Pons (tissue), 1 donor: ENCODE results near the gene CNPPD1.

Experiments used
- DNase-seq: peaks from one replicate; pipeline ENCODE4 v3.0.0-alpha.2; 2016; ENCODE audit warnings: low spot score

CNPPD1 gene

DNA sequence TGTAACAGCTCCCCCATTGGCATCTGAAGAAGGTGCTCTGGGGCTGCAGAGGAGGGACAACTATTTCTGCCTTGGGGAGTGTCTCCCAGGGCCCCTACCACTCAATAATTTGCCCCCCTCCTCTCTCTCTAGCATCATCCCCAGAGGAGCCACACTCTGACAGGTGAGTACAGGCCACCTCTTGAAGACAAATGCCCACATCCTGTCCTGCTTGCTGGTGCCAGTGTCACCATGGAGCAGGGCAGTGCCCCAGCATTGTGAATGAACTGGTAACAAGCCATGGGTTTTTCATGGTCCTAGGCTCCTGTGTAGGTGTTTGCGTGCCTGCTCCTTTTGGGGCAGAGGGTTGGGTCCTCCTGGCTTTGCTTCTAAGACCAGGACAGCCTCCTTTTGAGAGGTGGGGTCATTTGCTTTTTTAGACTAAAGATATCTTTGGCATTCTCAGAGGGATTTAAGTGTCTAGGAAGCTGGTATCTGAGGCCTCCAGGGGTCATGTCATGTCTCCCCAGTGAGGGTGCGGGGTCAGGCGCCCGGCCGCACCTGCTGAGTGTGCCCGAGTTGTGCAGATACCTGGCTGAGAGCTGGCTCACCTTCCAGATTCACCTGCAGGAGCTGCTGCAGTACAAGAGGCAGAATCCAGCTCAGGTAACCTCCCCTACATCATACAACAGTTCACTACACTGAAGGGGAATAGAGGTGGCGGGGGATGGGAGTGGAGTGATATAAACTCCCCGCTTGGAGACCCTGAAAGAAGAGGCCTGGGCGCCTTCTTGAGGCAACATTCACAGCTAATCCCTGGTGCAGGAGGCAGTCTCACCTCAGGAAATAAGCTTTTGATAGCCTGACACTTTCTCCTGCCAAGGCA is 3.1 kb upstream of the CNPPD1 start:
- DNase-seq, result no peak

DNA sequence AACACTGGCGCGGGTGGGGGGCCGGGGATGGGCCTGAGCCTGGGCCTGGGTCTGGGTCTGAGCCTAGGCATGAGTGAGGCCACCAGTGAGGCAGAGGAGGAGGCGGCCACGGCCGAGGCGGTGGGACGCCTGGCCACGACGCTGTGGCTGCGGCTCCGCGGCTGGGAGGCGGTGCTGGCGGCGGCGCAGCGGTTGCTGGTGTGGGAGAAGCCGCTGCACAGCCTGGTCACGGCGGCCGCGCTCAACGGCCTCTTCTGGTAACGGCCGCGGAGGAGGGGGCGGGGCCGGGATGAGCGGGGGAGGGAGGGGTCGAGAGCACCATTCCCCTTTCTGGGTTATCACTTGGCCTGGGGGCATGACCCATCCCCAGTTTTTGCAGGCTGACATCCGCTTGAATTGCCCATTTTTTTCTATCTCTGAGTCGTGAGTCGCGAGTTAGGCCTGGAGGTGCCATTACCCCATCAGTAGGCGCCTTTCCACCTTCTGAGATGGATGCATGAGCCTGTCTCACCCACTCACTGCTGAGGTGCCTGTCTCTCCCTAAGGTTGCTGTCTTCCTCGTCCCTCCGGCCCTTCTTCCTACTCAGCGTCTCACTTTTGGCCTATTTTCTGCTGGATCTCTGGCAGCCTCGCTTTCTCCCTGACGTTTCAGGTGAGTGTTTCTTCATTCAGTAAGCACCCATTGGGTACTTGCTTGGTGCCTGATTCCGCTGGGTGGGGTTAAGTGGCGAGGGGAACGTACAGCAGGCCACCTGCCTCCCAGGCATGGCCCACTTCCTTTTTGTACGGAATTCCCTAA is 1.9 kb upstream of the CNPPD1 start:
- peak; percentile 22 for DNase-seq

- DNase-seq, result peak; percentile 89
These were observed 1.0 kb upstream of the CNPPD1 start, which contains the start of gene RETREG2 for GRCh38 chr2:219177552-219178376. Gene RETREG2 (plus strand): TSS chr2:219178275. CDS start chr2:219178353, 78 bp downstream.

GRCh38 chr2:219175928-219176817 is 552 bp downstream of the CNPPD1 start:
- DNase-seq, result peak; percentile 42

DNA sequence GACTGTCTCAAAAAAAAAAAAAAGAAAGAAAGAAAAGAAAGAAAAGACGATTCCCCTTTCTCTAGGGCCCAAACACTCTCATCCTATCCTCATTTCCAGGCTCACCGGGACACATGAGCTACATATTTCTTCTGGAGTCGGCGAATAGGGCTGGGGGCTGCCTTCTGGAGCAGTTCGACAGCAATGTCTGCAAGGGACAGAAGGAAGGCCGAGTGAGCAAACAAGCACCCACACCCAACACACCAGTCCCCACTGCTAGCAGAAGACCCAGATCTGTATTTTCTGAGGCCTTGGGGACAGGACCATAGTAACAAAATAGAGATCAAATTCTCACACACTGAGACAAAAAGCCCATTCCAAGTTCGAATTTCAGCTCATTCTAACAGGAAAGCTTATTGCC is 1.2 kb downstream of the CNPPD1 start:
- DNase-seq, result no peak

DNA sequence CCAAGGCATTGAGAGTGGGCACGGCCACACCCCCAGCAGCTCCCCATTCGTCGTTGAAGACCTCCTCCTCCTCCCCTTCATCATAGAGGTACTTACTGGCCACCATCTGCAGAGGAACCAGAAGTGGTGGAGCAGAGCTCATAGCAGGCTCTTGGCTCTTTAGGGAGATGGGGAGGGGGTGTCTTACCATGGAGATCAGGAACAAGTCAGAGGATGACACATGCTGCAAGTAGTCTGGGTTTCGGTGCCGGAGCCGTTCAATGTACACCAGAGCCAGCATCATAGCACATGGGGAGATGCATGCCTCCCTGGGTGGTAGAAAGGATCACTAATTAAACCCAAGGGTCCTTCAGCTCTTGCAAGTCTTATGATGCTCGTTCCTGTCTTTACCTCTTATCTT is 1.9 kb downstream of the CNPPD1 start:
- DNase-seq, result no peak

GRCh38 chr2:219174146-219174545 is 2.6 kb downstream of the CNPPD1 start:
- no peak for DNase-seq

GRCh38 chr2:219173176-219173575 is 3.5 kb downstream of the CNPPD1 start:
- DNase-seq, result no peak

DNA sequence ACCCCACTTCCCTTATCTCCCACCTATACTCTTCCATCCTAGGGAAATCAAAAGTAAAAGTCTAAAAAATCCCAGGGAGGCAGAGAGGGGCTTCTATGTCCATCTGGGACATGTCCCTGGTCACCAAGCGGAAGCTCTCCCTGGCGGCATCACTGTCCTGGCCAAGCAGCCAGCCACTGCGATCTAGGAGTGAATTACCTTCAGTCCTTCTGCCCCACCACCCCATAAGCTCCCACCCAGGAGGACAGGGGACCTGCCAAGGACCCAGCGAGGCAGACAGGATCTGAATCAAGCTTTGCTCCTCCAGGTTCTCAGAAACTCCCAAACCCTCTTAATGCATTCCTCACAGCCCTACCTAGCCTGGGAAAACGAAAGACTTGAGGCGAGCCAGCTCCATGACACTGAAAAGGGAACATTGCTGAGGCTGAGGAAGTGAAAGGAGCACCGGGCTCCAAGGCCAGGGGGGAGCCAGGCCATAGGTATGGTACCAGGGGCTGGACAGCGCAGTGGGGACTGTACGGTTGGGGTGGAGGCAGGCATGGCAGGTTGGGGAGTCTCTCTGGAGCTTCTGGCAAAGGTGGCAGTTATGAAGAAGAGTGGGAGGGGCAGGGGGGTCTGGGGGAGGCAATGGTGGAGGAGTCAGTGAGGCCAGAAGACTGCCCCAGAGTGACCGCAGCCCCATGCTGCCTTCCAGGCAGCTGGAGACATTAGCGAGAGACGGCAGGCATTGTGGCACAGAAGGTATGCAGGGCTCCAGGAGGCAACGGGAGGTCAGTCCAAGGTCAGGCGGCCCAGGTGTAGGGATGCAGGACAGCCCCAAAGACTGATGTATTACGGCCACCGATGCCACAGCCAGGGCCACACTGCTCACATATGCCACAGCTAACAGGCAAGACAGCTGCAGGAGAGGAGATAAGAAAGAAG is 4.2 kb downstream of the CNPPD1 start:
- no peak for DNase-seq

DNA sequence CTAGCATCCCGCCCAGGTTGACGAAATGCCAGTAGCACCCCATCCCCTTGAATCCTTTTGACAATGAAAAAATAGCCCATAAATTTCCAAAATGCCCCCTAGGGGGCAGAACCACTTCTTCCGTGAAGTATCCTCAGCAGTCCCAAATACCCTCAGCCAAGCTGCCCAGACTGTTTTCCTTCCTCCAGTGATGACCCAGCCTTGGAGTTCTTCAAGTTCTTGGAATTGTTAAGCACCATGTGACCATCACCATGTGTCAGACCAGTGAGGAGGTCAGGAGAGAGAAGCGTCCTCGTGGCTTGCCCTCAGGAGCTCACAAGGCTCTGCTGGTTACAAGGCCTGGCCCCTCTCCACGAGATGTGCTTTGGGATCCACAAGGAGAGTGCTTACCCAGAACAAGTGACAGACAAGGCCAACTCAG is 5.5 kb downstream of the CNPPD1 start:
- peak; percentile 67 for DNase-seq

DNA sequence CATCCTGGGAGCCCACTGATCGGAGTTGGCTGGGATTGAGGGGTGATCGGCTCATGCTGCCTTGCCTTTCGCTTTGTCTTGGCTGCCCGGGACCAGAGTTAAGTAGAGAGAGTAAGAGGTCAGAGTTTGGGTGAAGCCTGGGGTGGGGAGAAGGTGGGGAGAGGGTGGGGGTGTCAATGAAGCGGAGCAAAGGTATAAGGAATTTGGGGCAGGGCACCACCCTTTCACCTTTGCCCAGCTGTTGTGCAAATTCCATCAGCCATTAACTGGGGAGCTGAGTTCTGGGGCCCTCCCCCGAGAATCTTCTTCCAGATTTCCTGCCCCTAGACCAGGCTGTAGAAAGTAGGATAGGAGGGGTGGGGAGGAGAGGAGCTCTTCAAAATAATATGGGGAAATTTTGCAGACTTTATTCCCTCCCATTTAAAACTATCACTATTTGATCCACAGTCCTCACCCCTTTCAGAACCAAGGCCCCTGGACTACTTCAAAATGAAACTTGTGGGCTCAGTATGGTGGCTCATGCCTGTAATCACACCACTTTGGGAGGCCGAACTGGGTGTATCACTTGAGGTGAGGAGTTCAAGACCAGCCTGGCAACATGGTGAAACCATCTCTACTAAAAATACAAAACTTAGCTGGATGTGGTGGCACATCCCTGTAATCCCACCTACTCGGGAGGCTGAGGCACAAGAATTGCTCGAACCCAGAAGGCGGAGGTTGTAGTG is 6.6 kb downstream of the CNPPD1 start, which contains the start of gene SLC23A3:
Gene SLC23A3, minus strand, starts transcription at position 100 of the 725 bp plus-strand sequence. Its CDS starts 45 bp downstream, at position 55.
- no peak for DNase-seq

GRCh38 chr2:219168932-219169331 is 7.8 kb downstream of the CNPPD1 start:
- DNase-seq, result no peak

- no peak for DNase-seq
These were observed 8.2 kb downstream of the CNPPD1 start for GRCh38 chr2:219168526-219168925.

DNA sequence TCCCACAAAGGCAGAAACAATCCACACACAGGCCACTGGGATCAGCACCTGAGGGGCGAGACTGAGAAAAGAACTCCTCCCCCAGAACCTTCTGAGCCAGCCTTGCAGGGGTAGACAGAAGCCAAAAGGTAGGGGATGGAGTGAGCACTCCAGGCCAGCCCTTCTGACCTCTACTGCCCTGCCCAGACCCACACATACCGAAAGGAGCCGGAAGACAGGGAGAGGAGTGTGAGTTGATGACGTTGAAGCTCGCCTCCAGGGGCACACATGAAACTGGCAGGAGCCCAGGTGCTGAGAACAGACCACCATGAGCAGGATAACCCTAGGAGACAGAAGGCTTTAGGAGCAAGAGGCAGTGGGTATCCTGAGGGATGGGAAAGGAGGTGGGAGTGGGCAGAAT is 8.7 kb downstream of the CNPPD1 start:
- no peak for DNase-seq

DNA sequence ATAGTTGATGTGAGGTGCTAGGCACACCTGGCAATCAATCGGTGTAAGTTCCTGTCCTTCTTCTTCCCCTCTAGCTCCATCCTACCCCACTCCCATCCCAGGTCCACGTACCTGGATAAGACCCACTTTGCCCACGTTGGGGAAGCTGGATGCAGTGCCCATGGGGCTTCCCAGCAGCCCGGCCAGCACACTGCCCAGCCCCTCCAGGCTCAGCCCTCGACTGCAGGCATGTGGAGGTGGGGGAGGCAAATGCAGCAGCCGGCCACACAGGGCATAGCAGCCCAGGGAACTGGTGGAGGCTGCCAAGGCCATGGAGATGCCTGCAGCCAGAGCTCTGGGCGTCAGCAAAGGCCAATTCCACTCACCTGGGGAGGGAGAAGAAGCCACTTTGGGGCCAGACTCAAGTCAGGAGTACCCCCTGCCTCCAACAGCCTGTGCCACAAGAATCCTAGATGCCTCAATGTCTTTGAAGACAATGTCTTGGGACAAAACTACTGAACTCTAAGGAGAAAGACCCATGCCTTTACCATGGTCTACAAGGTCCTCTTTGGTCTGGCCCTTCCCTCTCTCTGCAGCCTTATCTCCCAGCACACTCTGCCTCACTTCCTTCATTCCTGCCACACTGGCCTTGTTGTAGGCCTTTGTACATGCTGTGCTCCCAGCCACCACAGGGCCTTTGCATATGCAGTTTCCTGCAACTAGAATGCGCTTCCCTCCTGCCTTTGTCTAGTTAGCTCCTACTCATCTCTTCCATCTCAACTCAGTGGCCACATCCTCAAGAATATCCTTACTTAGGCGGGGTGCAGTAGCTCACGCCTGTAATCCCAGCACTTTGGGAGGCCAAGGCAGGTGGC is 11.4 kb downstream of the CNPPD1 start:
- no peak for DNase-seq

GRCh38 chr2:219163156-219163555 is 13.6 kb downstream of the CNPPD1 start:
- DNase-seq, result no peak

GRCh38 chr2:219161097-219161496 is 15.6 kb downstream of the CNPPD1 start:
- no peak for DNase-seq
